Astrocyte (in vitro differentiated cells and primary cell): ENCODE results near the gene IFT43.

Experiments used
- EZH2 ChIP-seq: IDR thresholded peaks from 2 replicates; pipeline ENCODE4 v1.6.1; 2012; ENCODE audit warnings: mild to moderate bottlenecking, low read length, inconsistent platforms; ENCODE audit not compliant: insufficient read depth
- TF ChIP-seq, protein P1 (sequence below): IDR thresholded peaks from 2 replicates; pipeline ENCODE4 v1.5.1; 2011; ENCODE audit warnings: low read depth, mild to moderate bottlenecking, inconsistent platforms, low read length, moderate library complexity; ENCODE audit not compliant: insufficient read depth

DNA sequence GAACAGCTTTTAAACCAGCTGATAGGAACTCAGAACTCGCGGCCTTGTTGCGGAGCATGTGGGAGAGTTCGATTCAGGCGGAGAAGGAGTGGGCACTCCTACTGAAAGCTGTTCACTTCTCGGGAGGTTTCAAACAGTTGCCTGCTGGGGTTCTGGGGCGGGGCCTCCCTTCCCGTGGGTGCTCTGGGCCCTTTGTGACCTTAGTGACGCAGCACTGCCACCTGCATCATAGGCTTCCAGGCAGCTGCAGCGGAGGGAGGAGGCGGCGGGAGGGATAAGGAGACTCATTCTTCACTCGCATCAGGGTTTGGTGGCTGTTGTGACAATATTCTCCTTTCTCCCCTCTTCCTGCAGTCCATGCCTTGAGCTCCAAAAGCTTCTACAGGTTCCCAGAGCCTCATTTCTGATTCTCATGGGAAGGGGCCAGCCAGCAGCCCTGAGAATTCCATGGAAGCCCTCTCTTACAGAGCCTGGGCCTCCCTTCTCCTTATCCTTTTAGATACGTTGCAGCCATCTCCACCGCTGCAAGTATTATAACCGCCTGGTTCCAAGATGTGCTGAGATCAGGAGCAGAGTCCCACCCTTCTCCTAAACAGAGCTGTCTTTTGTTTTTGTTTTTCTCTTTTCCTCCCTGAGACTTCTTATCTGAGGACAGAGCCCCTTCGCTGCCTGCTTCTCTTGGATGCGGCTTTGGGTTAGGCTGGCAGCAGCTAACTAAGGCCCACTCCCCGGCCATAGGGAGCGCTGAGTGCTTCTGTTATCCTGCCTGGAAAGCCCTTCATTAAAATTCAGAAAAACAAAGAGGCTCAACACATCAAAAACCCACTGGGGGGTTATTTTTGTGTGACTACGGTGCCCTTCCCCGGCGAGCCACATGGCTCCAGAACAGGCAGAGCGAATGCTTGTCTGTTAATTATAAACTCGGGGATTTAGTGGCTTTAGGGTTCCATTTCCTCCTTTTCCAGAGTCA lies 98.5 kb downstream of the IFT43 start:
- TF ChIP-seq, protein P1, sequence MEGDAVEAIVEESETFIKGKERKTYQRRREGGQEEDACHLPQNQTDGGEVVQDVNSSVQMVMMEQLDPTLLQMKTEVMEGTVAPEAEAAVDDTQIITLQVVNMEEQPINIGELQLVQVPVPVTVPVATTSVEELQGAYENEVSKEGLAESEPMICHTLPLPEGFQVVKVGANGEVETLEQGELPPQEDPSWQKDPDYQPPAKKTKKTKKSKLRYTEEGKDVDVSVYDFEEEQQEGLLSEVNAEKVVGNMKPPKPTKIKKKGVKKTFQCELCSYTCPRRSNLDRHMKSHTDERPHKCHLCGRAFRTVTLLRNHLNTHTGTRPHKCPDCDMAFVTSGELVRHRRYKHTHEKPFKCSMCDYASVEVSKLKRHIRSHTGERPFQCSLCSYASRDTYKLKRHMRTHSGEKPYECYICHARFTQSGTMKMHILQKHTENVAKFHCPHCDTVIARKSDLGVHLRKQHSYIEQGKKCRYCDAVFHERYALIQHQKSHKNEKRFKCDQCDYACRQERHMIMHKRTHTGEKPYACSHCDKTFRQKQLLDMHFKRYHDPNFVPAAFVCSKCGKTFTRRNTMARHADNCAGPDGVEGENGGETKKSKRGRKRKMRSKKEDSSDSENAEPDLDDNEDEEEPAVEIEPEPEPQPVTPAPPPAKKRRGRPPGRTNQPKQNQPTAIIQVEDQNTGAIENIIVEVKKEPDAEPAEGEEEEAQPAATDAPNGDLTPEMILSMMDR, result no peak
- no peak for TF ChIP-seq EZH2
